Measurements from ENCODE around the gene ZSWIM3. TPM values are rescaled to one million over a fixed set of nuclear protein-coding genes. Genes with fewer than 3 reads are reported as not detected.

Gene ZSWIM3
- total and polyA plus RNA-seq, 2 of the 13 experiments (the other 11 are each of a cell fraction or from before 2014, with no cell fraction given) = 5.2 to 5.8 TPM

DNA sequence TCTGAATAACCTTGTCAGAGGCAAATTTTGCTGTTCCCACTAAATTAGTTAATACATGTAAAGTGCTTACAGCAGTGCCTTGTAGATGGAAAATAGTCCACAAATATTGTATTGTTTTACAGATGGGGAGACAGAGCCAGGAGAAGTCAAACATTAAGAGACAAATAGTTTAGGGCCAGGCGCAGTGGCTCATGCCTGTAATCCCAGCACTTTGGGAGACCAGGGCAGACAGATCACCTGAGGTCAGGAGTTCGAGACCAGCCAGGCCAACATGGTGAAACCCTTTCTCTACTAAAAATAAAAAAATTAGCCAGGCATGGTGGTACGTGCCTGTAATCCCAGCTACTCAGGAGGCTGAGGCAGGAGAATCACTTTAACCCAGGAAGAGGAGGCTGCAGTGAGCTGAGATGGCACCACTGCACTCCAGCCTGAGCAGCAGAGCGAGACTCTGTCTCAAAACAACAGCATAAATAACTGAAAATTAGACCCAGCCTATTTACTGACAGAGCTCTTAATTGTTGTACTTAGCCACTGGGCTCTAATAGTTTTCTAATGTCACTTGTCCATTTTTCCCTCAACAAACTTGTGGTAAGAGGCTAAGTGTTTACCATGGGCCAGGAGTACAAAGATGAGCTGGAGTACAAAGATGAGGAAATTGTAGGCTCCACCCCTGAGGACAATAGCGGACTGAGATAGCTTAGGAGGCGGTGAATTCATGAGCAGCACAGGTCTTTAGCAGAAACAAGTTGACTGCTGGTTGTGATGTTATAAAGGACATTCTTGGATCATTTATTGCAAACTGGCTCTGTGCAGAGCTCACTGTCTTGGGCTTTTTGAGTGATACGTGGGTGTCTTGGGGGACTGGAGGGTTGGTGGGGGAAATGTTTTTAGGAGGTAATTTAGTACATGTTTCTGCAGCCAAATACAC, 6.4 kb downstream of the ZSWIM3 start (continued):
- TF ChIP-seq CCDC6 (CRISPR knock-in tag; IDR thresholded peaks at IDR 0.05) = no peak
- 0 out of 2 replicates have a peak, but pooled peaks have one; percentile 28 for TF ChIP-seq KLF6 (CRISPR knock-in tag; IDR thresholded peaks at IDR 0.05)
- TF ChIP-seq, protein P1, sequence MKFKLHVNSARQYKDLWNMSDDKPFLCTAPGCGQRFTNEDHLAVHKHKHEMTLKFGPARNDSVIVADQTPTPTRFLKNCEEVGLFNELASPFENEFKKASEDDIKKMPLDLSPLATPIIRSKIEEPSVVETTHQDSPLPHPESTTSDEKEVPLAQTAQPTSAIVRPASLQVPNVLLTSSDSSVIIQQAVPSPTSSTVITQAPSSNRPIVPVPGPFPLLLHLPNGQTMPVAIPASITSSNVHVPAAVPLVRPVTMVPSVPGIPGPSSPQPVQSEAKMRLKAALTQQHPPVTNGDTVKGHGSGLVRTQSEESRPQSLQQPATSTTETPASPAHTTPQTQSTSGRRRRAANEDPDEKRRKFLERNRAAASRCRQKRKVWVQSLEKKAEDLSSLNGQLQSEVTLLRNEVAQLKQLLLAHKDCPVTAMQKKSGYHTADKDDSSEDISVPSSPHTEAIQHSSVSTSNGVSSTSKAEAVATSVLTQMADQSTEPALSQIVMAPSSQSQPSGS (CRISPR knock-in tag; IDR thresholded peaks at IDR 0.05) = peak; percentile 79; the same call in 1 of the 2 replicates
- peak; percentile 80; the same call in 1 of the 2 replicates for TF ChIP-seq HDAC2 (CRISPR knock-in tag; IDR thresholded peaks at IDR 0.05)
- TF ChIP-seq HMGA1 (CRISPR knock-in tag; conservative IDR thresholded peaks at IDR 0.05) = no peak
- TF ChIP-seq FOXA3 (CRISPR knock-in tag; IDR thresholded peaks at IDR 0.05) = peak; percentile 89
- TF ChIP-seq SALL2 (CRISPR knock-in tag; IDR thresholded peaks at IDR 0.05) = no peak
- peak; percentile 78; the same call in 1 of the 2 replicates for TF ChIP-seq FOXK1 (CRISPR knock-in tag; IDR thresholded peaks at IDR 0.05; ENCODE audit: borderline replicate concordance, low read depth)
- TF ChIP-seq SP2 (CRISPR knock-in tag; IDR thresholded peaks at IDR 0.05) = no peak
- TF ChIP-seq ETV6 (CRISPR knock-in tag; conservative IDR thresholded peaks at IDR 0.05) = no peak
- TF ChIP-seq DMAP1 (CRISPR knock-in tag; IDR thresholded peaks at IDR 0.05) = no peak; the same call in 1 of the 2 replicates
- TF ChIP-seq HNRNPL (IDR thresholded peaks at IDR 0.05; ENCODE audit: low read depth, low read length) = no peak
- TF ChIP-seq PITX1 (CRISPR knock-in tag; IDR thresholded peaks at IDR 0.05) = peak; percentile 53; the same call in 1 of the 2 replicates
- TF ChIP-seq ZNF552 (CRISPR knock-in tag; IDR thresholded peaks at IDR 0.05; ENCODE audit: borderline replicate concordance) = 0 out of 2 replicates have a peak, but pooled peaks have one; percentile 31
- TF ChIP-seq ZNF652 (CRISPR knock-in tag; IDR thresholded peaks at IDR 0.05; ENCODE audit: borderline replicate concordance, low read depth) = no peak; the same call in 1 of the 2 replicates
- peak; percentile 35; the same call in 1 of the 2 replicates for TF ChIP-seq CHD4 (IDR thresholded peaks at IDR 0.05; ENCODE audit: borderline replicate concordance, low read length)
- TF ChIP-seq GABPB1 (CRISPR knock-in tag; IDR thresholded peaks at IDR 0.05) = no peak
- TF ChIP-seq, protein P2, sequence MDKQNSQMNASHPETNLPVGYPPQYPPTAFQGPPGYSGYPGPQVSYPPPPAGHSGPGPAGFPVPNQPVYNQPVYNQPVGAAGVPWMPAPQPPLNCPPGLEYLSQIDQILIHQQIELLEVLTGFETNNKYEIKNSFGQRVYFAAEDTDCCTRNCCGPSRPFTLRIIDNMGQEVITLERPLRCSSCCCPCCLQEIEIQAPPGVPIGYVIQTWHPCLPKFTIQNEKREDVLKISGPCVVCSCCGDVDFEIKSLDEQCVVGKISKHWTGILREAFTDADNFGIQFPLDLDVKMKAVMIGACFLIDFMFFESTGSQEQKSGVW (CRISPR knock-in tag; IDR thresholded peaks at IDR 0.05; ENCODE audit: borderline replicate concordance) = no peak
- TF ChIP-seq MAFF (IDR thresholded peaks at IDR 0.05; ENCODE audit: low read depth, low read length) = no peak
- TF ChIP-seq, protein P3, sequence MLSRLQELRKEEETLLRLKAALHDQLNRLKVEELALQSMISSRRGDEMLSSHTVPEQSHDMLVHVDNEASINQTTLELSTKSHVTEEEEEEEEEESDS (CRISPR knock-in tag; IDR thresholded peaks at IDR 0.05; ENCODE audit: borderline replicate concordance) = no peak
- no peak for TF ChIP-seq PHF5A (CRISPR knock-in tag; IDR thresholded peaks at IDR 0.05; ENCODE audit: low read depth, unreplicated experiment)
- TF ChIP-seq, protein P4, sequence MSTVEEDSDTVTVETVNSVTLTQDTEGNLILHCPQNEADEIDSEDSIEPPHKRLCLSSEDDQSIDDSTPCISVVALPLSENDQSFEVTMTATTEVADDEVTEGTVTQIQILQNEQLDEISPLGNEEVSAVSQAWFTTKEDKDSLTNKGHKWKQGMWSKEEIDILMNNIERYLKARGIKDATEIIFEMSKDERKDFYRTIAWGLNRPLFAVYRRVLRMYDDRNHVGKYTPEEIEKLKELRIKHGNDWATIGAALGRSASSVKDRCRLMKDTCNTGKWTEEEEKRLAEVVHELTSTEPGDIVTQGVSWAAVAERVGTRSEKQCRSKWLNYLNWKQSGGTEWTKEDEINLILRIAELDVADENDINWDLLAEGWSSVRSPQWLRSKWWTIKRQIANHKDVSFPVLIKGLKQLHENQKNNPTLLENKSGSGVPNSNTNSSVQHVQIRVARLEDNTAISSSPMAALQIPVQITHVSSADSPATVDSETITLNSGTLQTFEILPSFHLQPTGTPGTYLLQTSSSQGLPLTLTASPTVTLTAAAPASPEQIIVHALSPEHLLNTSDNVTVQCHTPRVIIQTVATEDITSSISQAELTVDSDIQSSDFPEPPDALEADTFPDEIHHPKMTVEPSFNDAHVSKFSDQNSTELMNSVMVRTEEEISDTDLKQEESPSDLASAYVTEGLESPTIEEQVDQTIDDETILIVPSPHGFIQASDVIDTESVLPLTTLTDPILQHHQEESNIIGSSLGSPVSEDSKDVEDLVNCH (CRISPR knock-in tag; IDR thresholded peaks at IDR 0.05) = no peak
- TF ChIP-seq ZNF563 (CRISPR knock-in tag; IDR thresholded peaks at IDR 0.05) = 0 out of 2 replicates have a peak, but pooled peaks have one; percentile 63
- TF ChIP-seq MAF1 (CRISPR knock-in tag; IDR thresholded peaks at IDR 0.05; ENCODE audit: borderline replicate concordance) = no peak
- no peak for TF ChIP-seq ZNF101 (CRISPR knock-in tag; IDR thresholded peaks at IDR 0.05; ENCODE audit: borderline replicate concordance, low read depth)
- TF ChIP-seq, protein P5, sequence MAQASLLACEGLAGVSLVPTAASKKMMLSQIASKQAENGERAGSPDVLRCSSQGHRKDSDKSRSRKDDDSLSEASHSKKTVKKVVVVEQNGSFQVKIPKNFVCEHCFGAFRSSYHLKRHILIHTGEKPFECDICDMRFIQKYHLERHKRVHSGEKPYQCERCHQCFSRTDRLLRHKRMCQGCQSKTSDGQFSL (CRISPR knock-in tag; IDR thresholded peaks at IDR 0.05) = no peak

All from HepG2 (cell line).